Subcutaneous adipose tissue (tissue), 4 donors: ENCODE results near the gene ACYP2. TPM values are rescaled to one million over a fixed set of nuclear protein-coding genes. Genes with fewer than 3 reads are reported as not detected.

Experiments
- total RNA-seq, 4 donors: library from RNA; depleted of rRNA; stranded (reverse); fragments of >200 nt; gene quantifications; one replicate each; pipeline ENCODE4 v1.1.0, GENCODE V29; 2016
- TF ChIP-seq, protein P1 (sequence below): fragments of 450-650 bp; IDR thresholded peaks from one replicate; pipeline ENCODE4 v1.5.1; 2016; ENCODE audit warnings: low read depth, mild to moderate bottlenecking, control low read depth, antibody characterized with exemption, moderate library complexity

The ACYP2 gene
- total RNA-seq, 4 donors from 2014 or later = 22.4 to 40.4 (median 28.4) TPM

GRCh38 chr2:54317973-54318372 lies 202.6 kb downstream of the ACYP2 start:
- TF ChIP-seq, protein P1, sequence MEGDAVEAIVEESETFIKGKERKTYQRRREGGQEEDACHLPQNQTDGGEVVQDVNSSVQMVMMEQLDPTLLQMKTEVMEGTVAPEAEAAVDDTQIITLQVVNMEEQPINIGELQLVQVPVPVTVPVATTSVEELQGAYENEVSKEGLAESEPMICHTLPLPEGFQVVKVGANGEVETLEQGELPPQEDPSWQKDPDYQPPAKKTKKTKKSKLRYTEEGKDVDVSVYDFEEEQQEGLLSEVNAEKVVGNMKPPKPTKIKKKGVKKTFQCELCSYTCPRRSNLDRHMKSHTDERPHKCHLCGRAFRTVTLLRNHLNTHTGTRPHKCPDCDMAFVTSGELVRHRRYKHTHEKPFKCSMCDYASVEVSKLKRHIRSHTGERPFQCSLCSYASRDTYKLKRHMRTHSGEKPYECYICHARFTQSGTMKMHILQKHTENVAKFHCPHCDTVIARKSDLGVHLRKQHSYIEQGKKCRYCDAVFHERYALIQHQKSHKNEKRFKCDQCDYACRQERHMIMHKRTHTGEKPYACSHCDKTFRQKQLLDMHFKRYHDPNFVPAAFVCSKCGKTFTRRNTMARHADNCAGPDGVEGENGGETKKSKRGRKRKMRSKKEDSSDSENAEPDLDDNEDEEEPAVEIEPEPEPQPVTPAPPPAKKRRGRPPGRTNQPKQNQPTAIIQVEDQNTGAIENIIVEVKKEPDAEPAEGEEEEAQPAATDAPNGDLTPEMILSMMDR = no peak

GRCh38 chr2:54318821-54319220 lies 203.4 kb downstream of the ACYP2 start:
- TF ChIP-seq, protein P1 = no peak

DNA sequence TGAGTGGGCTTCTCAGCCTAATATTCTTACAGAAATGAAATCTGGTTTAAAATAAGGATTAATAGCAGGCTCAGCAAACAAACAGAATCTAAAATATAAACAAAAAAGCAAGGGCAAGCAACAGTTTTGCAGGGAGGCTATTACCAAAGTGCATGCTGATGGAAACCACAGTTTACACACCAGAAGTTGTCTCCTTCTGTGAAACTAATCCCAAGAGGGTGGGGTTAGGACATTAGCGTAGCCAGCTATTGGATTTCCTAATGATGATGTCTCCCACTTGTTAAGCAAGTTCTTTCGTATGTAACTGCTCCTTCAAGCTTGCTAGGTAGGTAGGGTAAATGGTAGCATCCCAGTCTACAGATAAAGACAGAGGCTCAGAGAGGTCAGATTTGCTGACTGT lies 205.6 kb downstream of the ACYP2 start:
- TF ChIP-seq, protein P1 = no peak

DNA sequence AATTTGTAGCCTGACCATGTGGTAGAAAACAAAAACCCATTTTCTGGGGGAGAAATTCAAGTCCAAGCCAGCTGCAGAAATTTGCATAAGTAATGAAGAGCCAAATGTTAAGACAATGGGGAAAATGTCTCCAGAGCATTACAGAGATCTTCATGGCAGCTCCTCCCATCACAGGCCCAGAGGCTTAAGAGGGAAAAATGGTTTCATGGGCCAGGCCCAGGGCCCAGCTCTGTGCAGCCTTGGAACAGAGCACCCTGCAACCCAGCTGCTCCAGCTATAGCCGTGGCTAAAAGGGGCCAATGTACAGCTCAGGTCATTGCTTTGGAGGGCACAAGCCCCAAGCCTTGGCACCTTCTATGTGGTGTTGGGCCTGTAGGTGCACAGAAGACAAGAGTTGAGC lies 209.7 kb downstream of the ACYP2 start:
- TF ChIP-seq, protein P1 = no peak

DNA sequence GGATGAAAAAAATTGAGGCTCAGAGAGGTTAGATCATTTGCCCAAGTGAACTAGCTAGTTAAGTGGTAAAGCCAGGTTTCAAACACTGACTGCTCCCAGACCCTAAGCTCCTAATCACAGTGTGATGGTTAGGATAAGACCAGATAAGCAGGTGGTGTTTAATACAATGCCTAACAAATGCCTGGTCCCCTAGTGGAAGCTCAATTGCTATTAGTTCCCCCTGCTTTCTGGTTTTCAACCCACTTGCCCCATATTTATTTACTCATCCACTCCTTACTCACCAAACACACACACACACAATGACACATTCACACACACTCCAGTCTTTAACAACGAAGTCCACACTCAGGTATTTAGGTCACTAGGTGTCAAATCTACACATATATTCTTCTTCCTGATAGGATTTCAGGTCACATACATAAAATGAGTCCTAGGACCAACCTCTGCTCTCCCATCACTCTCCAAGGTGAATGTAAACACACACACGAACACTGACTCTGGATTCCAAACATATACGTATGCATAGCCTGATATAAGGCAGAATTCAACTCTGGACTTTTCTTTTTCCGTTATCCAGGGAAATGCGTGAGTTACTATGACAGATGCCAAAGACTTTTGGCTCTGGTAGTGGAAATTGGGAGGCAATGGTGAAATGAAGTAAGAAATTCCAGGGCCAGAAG lies 214.2 kb downstream of the ACYP2 start:
- TF ChIP-seq, protein P1 = no peak

- TF ChIP-seq, protein P1 = no peak
These were observed 214.9 kb downstream of the ACYP2 start for GRCh38 chr2:54330162-54330925.
